Measurements from ENCODE around the gene SRRM3.

SRRM3 gene

GRCh38 chr7:76272142-76272541 is 70.4 kb downstream of the SRRM3 start:
- in situ Hi-C loops (cut with HindIII; ENCODE audit: low sequenced_read_pairs): no loop called here
- DNase-seq (ENCODE audit: low read depth, low spot score): no peak
- no peak for TF ChIP-seq CTCF (IDR thresholded peaks at IDR 0.05; ENCODE audit: low read depth, low read length)
- H3K4me3 ChIP-seq (ENCODE audit: low read depth, low read length): no peak overlapping the region

GRCh38 chr7:76272851-76273497 is 71.3 kb downstream of the SRRM3 start:
- no peak overlapping the region for H3K4me3 ChIP-seq (ENCODE audit: low read depth, low read length)
- TF ChIP-seq CTCF (IDR thresholded peaks at IDR 0.05; ENCODE audit: low read depth, low read length): no peak
- in situ Hi-C loops (cut with HindIII; ENCODE audit: low sequenced_read_pairs): no loop called here
- DNase-seq (ENCODE audit: low read depth, low spot score): no peak

GRCh38 chr7:76273503-76273902 is 71.8 kb downstream of the SRRM3 start:
- H3K4me3 ChIP-seq (ENCODE audit: low read depth, low read length): no peak overlapping the region
- in situ Hi-C loops (cut with HindIII; ENCODE audit: low sequenced_read_pairs): no loop called here
- no peak for DNase-seq (ENCODE audit: low read depth, low spot score)
- TF ChIP-seq CTCF (IDR thresholded peaks at IDR 0.05; ENCODE audit: low read depth, low read length): no peak

DNA sequence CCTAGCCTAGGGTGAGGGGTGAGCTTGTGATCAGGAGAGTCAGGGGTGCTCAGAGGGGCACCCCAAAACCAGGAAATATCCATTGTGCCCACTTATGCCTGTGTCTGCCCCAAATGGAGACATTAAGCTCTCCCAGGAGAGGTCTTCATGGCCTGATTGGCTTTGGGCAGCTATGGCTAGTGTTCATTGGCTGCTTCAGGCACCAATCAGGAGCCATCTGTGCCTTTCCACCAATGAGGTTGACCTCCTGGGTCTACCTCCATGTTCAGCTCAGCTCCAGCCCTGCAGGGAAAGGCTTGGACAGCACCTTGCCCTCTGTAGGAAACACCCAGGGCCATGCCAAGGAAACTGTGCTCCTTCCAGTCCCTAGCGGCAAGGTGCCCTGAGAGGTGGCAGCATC is 76.8 kb downstream of the SRRM3 start:
- no peak for TF ChIP-seq CTCF (IDR thresholded peaks at IDR 0.05; ENCODE audit: low read depth, low read length)
- H3K4me3 ChIP-seq (ENCODE audit: low read depth, low read length): no peak overlapping the region
- in situ Hi-C loops (cut with HindIII; ENCODE audit: low sequenced_read_pairs): no loop called here
- DNase-seq (ENCODE audit: low read depth, low spot score): no peak

GRCh38 chr7:76280408-76280807 is 78.7 kb downstream of the SRRM3 start:
- in situ Hi-C loops (cut with HindIII; ENCODE audit: low sequenced_read_pairs): no loop called here
- no peak for TF ChIP-seq CTCF (IDR thresholded peaks at IDR 0.05; ENCODE audit: low read depth, low read length)
- H3K4me3 ChIP-seq (ENCODE audit: low read depth, low read length): no peak overlapping the region
- no peak for DNase-seq (ENCODE audit: low read depth, low spot score)

DNA sequence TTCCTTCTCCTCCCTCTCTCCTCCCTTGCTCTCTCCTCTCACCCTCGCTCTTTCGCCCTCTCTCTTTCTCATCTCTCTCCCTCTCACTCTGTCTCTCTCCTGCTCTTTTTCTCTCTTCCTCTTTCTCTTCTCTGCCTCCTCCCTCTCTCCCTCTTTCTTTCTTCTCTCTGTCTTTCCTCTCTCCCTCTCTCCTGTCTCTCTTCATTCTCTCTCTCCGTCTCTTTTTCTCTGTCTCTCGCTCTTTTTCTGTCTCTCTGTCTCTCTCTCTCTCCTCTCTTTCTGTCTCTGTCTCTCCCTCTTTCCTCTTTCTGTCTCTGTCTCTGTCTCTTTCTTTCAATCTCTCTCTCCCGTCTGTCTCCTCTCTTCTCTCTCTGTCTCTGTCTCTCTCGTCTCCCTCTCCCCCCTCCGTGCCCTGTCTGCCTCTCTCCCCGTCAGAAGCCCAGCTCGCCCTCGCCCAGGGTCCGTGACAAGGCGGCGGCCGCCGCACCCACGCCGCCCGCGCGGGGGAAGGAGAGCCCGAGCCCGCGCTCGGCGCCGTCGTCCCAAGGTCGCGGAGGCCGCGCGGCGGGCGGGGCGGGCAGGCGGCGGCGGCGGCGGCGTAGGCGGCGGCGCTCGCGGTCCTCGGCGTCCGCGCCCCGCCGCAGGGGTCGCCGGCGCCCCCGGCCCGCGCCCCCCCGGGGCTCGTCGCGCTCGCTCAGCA is 79.5 kb downstream of the SRRM3 start:
- no peak for DNase-seq (ENCODE audit: low read depth, low spot score)
- H3K4me3 ChIP-seq (ENCODE audit: low read depth, low read length): peak overlapping the region; percentile 7
- in situ Hi-C loops (cut with HindIII; ENCODE audit: low sequenced_read_pairs): no loop called here
- TF ChIP-seq CTCF (IDR thresholded peaks at IDR 0.05; ENCODE audit: low read depth, low read length): no peak
